Measurements from ENCODE around the gene KRTAP1-3. TPM values are rescaled to one million over a fixed set of nuclear protein-coding genes. Genes with fewer than 3 reads are reported as not detected.
"Not testable (repeated sequence)": the region's sequence is repeated elsewhere in the genome, so short reads cannot be mapped to it uniquely, and the experiment has no call there.

The KRTAP1-3 gene
- total RNA-seq, 6 donors from 2014 or later, result not detected

- Histone ChIP-seq H3K27me3 (no peaks in the 10 kb centered on the region), H3K4me1 (no peaks in the 10 kb centered on the region), H3K9me3 (no peaks in the 10 kb centered on the region), H3K27ac (no peak overlapping the region), H3K36me3 (no peaks in the 10 kb centered on the region), H3K4me3 (no peak overlapping the region)
- TF ChIP-seq POLR2A (IDR thresholded peaks at IDR 0.05), result no peak
- TF ChIP-seq CTCF (IDR thresholded peaks at IDR 0.05), result no peak
- no peak for TF ChIP-seq POLR2AphosphoS5 (IDR thresholded peaks at IDR 0.05)
- no peak for TF ChIP-seq EP300 (IDR thresholded peaks at IDR 0.05)
- ATAC-seq (ENCODE audit: low FRiP score in 2 of 2) (no peak), DNase-seq (no peak)
- WGBS, 2 donors, result 51 to 62% methylated on average over 2 of the region's 2 CpGs
These were observed 14.4 kb upstream of the KRTAP1-3 start for GRCh38 chr17:41049110-41049509.

- Histone ChIP-seq H3K4me1 (no peaks in the 10 kb centered on the region), H3K27me3 (no peaks in the 10 kb centered on the region), H3K36me3 (no peaks in the 10 kb centered on the region), H3K4me3 (no peak overlapping the region), H3K9me3 (no peaks in the 10 kb centered on the region), H3K27ac (no peak overlapping the region)
- DNase-seq (no peak), ATAC-seq (ENCODE audit: low FRiP score in 2 of 2) (no peak)
- 66 to 69% methylated on average over 7 of the region's 7 CpGs for WGBS, 2 donors
- TF ChIP-seq POLR2AphosphoS5 (IDR thresholded peaks at IDR 0.05) (no peak), EP300 (IDR thresholded peaks at IDR 0.05) (no peak), CTCF (IDR thresholded peaks at IDR 0.05) (no peak), POLR2A (IDR thresholded peaks at IDR 0.05) (no peak)
These were observed 13.8 kb upstream of the KRTAP1-3 start for GRCh38 chr17:41048441-41048840.

GRCh38 chr17:41046735-41047465 lies 12.2 kb upstream of the KRTAP1-3 start, which contains the start of gene KRTAP2-1:
Gene KRTAP2-1 (minus strand): TSS chr17:41047316. CDS start chr17:41047267, 49 bp downstream.
- H3K4me3 ChIP-seq, H3K4me1 ChIP-seq, H3K27ac ChIP-seq, H3K9me3 ChIP-seq, H3K36me3 ChIP-seq, H3K27me3 ChIP-seq: not testable (repeated sequence)
- WGBS, 2 donors, result 50 to 77% methylated on average over 5 to 7 of the region's 33 CpGs
- DNase-seq (peak in 1 of 2 donors; percentile 19), ATAC-seq (ENCODE audit: low FRiP score in 2 of 2) (peak in 1 of 2 donors; percentile 26)

- TF ChIP-seq POLR2A (IDR thresholded peaks at IDR 0.05) (no peak), EP300 (IDR thresholded peaks at IDR 0.05) (no peak), CTCF (IDR thresholded peaks at IDR 0.05) (no peak), POLR2AphosphoS5 (IDR thresholded peaks at IDR 0.05) (no peak)
- WGBS, 2 donors, result 87 to 97% methylated on average over 1 of the region's 1 CpG
- ATAC-seq (ENCODE audit: low FRiP score in 2 of 2) (no peak), DNase-seq (no peak)
- no peaks in the 10 kb centered on the region for H3K9me3 ChIP-seq
- no peaks in the 10 kb centered on the region for H3K4me1 ChIP-seq
- no peaks in the 10 kb centered on the region for H3K27me3 ChIP-seq
- H3K4me3 ChIP-seq, result no peak overlapping the region
- no peaks in the 10 kb centered on the region for H3K36me3 ChIP-seq
- no peak overlapping the region for H3K27ac ChIP-seq
These were observed 8.3 kb upstream of the KRTAP1-3 start for GRCh38 chr17:41042953-41043352.

GRCh38 chr17:41040783-41041571 lies 6.3 kb upstream of the KRTAP1-3 start, which contains the start of gene KRTAP1-1:
Gene KRTAP1-1 (minus strand): TSS chr17:41041450. CDS start chr17:41041397, 53 bp downstream.
- peak in 1 of 2 donors; percentile 66 for DNase-seq
- 83 to 93% methylated on average over 7 to 12 of the region's 14 CpGs for WGBS, 2 donors

More at GRCh38 chr17:41040783-41041571, 6.3 kb upstream of the KRTAP1-3 start, which contains the start of gene KRTAP1-1:
- H3K9me3 ChIP-seq, H3K4me3 ChIP-seq, H3K27ac ChIP-seq, H3K36me3 ChIP-seq, H3K4me1 ChIP-seq, H3K27me3 ChIP-seq: not testable (repeated sequence)
- ATAC-seq (ENCODE audit: low FRiP score in 2 of 2), result peak in 1 of 2 donors; percentile 37

Measured in upper lobe of left lung (tissue), 6 donors.